Activated naive CD8-positive, alpha-beta T cell treated with anti-CD3 and anti-CD28 coated beads for 36 hours (primary cell): ENCODE measurements around the gene BAZ2B. TPM values are rescaled to one million over a fixed set of nuclear protein-coding genes. Genes with fewer than 3 reads are reported as not detected.
"Not testable (repeated sequence)": the region's sequence is repeated elsewhere in the genome, so short reads cannot be mapped to it uniquely, and the experiment has no call there.

ENCODE experiments used
- DNase-seq: peaks from one replicate; pipeline ENCODE4 v3.0.0; 2021
- H3K27ac Mint-ChIP-seq: one replicate; pipeline ENCODE4 v1.8.0; 2022; ENCODE audit warnings: mild to moderate bottlenecking, moderate library complexity, mixed read lengths
- H3K27me3 Mint-ChIP-seq: one replicate; pipeline ENCODE4 v1.8.0; 2022; ENCODE audit warnings: mild to moderate bottlenecking, mixed read lengths
- H3K36me3 Mint-ChIP-seq: one replicate; pipeline ENCODE4 v1.8.0; 2021; ENCODE audit warnings: mild to moderate bottlenecking, mixed read lengths
- H3K4me1 Mint-ChIP-seq: one replicate; pipeline ENCODE4 v1.8.0; 2021; ENCODE audit warnings: mixed read lengths
- H3K4me3 Mint-ChIP-seq: one replicate; pipeline ENCODE4 v1.8.0; 2022; ENCODE audit warnings: mild to moderate bottlenecking, moderate library complexity, mixed read lengths
- H3K9me3 Mint-ChIP-seq: one replicate; pipeline ENCODE4 v1.8.0; 2022; ENCODE audit warnings: mixed read lengths
- total RNA-seq, 2 experiments: library from RNA; stranded (reverse); gene quantifications; one replicate each; pipeline ENCODE4 v1.2.3, GENCODE V29; 2021

BAZ2B gene
- total RNA-seq, 2 experiments from 2014 or later, result 8.3 TPM

- H3K9me3 Mint-ChIP-seq, result no peaks in the 10 kb centered on the region
- peaks cover 9% of the 10 kb centered on the region for H3K36me3 Mint-ChIP-seq
- DNase-seq, result no peak
- no peaks in the 10 kb centered on the region for H3K27me3 Mint-ChIP-seq
- H3K4me3 Mint-ChIP-seq, result no peak overlapping the region
- no peaks in the 10 kb centered on the region for H3K4me1 Mint-ChIP-seq
- no peak overlapping the region for H3K27ac Mint-ChIP-seq
These were observed 177.5 kb downstream of the BAZ2B start for GRCh38 chr2:159438720-159439353.

DNA sequence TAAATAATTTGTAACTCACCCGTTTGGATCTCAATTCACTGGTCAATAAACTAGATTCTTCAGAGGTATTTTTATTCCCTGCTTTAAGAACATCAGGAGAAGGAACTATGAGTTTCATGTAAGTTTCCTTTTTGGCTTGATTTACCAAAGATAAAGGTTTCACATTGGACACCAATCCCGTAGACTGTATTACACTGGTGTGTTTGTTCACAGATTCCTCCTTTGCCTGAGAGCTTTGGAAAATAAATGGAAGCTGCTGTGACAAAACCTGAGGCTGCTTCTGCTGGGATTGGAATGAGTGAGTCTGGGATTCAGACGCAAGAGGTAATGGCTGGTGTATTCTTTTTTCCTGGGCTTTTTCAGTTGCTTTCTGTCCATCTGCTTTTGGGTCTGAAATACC is 178.1 kb downstream of the BAZ2B start:
- Mint-ChIP-seq H3K36me3 (peaks cover 10% of the 10 kb centered on the region), H3K27me3 (no peaks in the 10 kb centered on the region), H3K4me1 (no peaks in the 10 kb centered on the region), H3K9me3 (no peaks in the 10 kb centered on the region), H3K27ac (no peak overlapping the region), H3K4me3 (no peak overlapping the region)
- DNase-seq, result no peak

DNA sequence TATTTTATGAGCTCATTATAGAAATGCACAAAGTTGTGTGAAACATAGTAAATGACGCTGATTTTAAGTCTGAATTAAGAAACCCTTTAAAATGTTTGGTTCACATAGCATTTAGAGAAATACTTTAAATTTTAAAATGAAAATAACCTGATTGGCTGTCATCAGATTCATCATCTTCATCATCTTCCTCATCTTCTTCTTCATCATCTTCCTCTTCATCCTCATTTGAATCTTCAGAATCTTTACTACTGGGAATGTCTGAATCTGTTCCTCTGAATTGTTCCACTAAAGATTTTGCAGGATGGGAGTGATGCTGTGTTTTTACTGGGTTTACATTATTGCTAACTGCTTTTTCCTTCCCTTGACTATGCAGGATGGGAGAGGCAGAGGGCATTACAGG is 183.7 kb downstream of the BAZ2B start:
- DNase-seq, result no peak
- H3K27me3 Mint-ChIP-seq, result no peaks in the 10 kb centered on the region
- H3K9me3 Mint-ChIP-seq, result no peaks in the 10 kb centered on the region
- H3K4me1 Mint-ChIP-seq, result peaks cover 6% of the 10 kb centered on the region
- peaks cover 7% of the 10 kb centered on the region for H3K36me3 Mint-ChIP-seq
- no peak overlapping the region for H3K4me3 Mint-ChIP-seq
- no peak overlapping the region for H3K27ac Mint-ChIP-seq

DNA sequence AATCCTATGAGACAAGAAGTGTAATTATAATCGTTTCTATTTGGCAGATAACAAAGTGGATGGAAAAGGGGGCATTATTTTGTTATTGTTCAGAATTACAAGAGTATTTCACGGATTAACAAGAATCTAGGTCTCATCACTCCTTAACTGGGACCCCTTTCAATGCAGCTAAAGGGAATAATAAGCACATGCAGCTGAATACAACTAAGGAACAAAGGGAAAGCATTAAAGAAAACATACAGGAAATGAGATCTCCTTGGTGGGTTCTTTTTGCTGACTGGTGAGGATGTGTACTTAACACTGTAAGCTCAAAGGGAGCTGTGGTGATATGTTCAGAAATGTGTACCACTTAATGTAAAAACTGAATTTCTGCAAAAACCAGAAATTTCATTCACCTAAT is 189.3 kb downstream of the BAZ2B start:
- no peak for DNase-seq
- H3K27me3 Mint-ChIP-seq, result no peaks in the 10 kb centered on the region
- peaks cover 10% of the 10 kb centered on the region for H3K4me1 Mint-ChIP-seq
- no peaks in the 10 kb centered on the region for H3K9me3 Mint-ChIP-seq
- H3K27ac Mint-ChIP-seq, result no peak overlapping the region
- H3K4me3 Mint-ChIP-seq, result no peak overlapping the region
- H3K36me3 Mint-ChIP-seq, result peaks cover 14% of the 10 kb centered on the region

DNA sequence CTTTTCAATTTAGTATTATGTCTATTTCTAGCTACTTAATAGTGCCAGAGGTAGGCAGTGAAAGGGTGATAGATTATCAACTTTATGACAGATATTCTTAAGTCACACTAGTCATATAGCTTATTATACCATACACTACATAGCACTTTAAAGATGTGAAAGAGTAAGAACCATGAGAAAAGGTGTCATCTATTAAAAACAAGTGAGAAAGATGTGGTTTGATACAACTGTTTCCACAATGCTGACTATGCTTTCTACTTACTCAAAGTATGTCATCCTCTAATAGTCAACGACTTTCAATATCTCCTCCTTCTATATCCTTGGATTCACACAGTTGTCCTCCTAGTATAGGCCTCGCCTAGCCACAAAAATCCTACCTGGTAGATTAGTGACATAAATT is 196.9 kb downstream of the BAZ2B start:
- Mint-ChIP-seq H3K9me3 (no peaks in the 10 kb centered on the region), H3K36me3 (peaks cover 16% of the 10 kb centered on the region), H3K4me1 (no peaks in the 10 kb centered on the region), H3K27ac (no peak overlapping the region), H3K27me3 (no peaks in the 10 kb centered on the region), H3K4me3 (no peak overlapping the region)
- DNase-seq, result no peak

GRCh38 chr2:159411460-159411859 is 204.9 kb downstream of the BAZ2B start:
- Mint-ChIP-seq H3K27ac (no peak overlapping the region), H3K27me3 (no peaks in the 10 kb centered on the region), H3K9me3 (no peaks in the 10 kb centered on the region), H3K4me3 (no peak overlapping the region), H3K4me1 (peaks cover 3% of the 10 kb centered on the region), H3K36me3 (peaks cover 10% of the 10 kb centered on the region)
- no peak for DNase-seq

GRCh38 chr2:159410276-159410675 is 206.1 kb downstream of the BAZ2B start:
- Mint-ChIP-seq H3K36me3 (peaks cover 11% of the 10 kb centered on the region), H3K4me3 (no peak overlapping the region), H3K27ac (no peak overlapping the region), H3K4me1 (peaks cover 3% of the 10 kb centered on the region), H3K9me3 (no peaks in the 10 kb centered on the region), H3K27me3 (no peaks in the 10 kb centered on the region)
- DNase-seq, result no peak

DNA sequence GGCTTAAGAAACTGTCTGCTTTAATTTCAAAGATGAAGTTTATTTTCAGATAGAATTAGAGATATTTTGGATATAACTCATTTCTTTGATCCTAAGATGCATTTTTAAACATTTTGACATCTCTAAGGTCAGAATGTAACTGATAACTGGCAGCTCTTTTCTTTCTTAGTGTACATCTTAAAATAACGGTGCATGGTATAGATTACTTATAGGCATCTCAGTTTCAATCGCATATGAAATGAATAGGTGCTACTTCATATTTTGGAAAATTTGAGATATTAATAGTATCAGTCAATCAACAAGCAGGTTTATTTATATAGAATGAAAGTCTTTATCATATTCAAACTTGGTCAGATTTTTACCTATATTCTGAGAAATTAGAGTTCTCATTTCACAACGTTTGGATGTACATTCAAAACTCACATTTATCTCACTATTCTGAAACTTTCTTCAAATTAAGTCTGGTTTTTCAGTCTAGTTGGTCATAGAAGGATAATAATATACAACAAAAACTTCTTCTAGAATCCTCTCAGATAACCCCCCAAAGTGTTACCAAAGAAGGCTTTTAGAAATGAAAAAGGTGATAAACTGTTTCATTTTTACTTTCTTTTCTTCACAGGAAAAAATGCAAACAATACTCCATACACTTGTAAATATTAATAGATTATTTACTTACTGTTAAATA is 207.1 kb downstream of the BAZ2B start:
- Mint-ChIP-seq H3K9me3 (no peaks in the 10 kb centered on the region), H3K4me1 (peaks cover 3% of the 10 kb centered on the region), H3K36me3 (peaks cover 13% of the 10 kb centered on the region), H3K4me3 (no peak overlapping the region), H3K27me3 (no peaks in the 10 kb centered on the region), H3K27ac (no peak overlapping the region)
- no peak for DNase-seq

- DNase-seq, result no peak
- Mint-ChIP-seq H3K27me3 (no peaks in the 10 kb centered on the region), H3K9me3 (no peaks in the 10 kb centered on the region), H3K4me1 (no peaks in the 10 kb centered on the region), H3K4me3 (no peak overlapping the region), H3K36me3 (peaks cover 3% of the 10 kb centered on the region), H3K27ac (no peak overlapping the region)
These were observed 213.6 kb downstream of the BAZ2B start for GRCh38 chr2:159402790-159403189.

GRCh38 chr2:159402160-159402559 is 214.2 kb downstream of the BAZ2B start:
- not testable (repeated sequence) for H3K4me3 Mint-ChIP-seq, H3K27ac Mint-ChIP-seq, H3K36me3 Mint-ChIP-seq

DNA sequence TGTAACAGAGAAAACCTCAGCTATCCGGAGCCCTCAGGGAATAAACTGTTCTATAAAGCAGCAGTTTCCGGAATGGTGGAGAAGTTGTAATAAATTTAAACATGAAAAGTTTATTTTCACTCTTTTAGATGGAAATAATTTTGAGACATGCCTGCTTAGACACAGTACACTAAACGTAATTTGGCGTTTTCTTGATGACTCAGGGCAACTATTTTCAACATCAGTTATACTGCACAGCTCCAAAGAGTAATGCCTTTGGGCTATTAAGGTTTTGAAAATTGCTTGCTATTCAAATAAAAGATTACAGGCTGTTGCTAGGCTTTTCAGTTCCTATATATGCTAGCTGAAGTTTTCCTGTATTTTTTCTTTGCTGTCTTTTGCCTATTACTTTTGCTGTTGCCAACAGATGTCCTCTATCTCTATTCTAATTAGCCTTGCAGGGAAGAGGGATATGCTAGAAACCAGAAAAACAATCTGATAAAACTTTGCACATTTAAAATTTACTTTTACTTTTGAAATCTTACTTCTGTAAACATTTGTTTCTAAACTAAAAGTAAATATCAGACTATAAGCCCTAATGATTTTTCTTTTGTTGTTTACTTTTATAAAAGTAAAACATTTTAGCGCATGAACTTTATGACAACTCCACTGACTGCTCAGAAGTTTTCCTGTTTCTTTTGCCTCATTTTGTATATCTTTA is 216.5 kb downstream of the BAZ2B start:
- no peaks in the 10 kb centered on the region for H3K4me1 Mint-ChIP-seq
- H3K27me3 Mint-ChIP-seq, result no peaks in the 10 kb centered on the region
- H3K27ac Mint-ChIP-seq, result no peak overlapping the region
- H3K4me3 Mint-ChIP-seq, result no peak overlapping the region
- H3K9me3 Mint-ChIP-seq, result no peaks in the 10 kb centered on the region
- no peak for DNase-seq
- no peaks in the 10 kb centered on the region for H3K36me3 Mint-ChIP-seq

More at GRCh38 chr2:159402160-159402559, 214.2 kb downstream of the BAZ2B start:
- not testable (repeated sequence) for H3K9me3 Mint-ChIP-seq, H3K4me1 Mint-ChIP-seq, DNase-seq, H3K27me3 Mint-ChIP-seq

DNA sequence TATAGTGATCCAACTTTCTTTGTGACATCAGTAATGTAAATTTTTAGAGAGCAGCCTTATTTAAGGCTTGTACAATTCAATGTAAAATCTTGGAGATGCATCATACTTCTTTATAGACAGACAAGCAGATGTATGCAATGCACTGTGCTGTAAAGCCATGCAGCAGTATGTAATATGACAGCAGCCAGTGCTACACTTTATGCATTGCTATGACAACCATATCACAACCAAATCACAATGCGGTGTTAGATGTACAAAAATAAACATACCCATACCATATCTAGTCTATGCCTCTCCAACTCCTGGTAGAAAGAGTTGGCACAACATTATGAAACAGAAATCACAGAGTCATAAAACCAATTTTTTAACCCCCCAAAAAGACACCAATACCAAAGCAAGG is 219.5 kb downstream of the BAZ2B start:
- H3K27ac Mint-ChIP-seq, result no peak overlapping the region
- H3K4me3 Mint-ChIP-seq, result no peak overlapping the region
- no peaks in the 10 kb centered on the region for H3K27me3 Mint-ChIP-seq
- H3K9me3 Mint-ChIP-seq, result no peaks in the 10 kb centered on the region
- DNase-seq, result no peak
- no peaks in the 10 kb centered on the region for H3K4me1 Mint-ChIP-seq
- no peaks in the 10 kb centered on the region for H3K36me3 Mint-ChIP-seq

DNA sequence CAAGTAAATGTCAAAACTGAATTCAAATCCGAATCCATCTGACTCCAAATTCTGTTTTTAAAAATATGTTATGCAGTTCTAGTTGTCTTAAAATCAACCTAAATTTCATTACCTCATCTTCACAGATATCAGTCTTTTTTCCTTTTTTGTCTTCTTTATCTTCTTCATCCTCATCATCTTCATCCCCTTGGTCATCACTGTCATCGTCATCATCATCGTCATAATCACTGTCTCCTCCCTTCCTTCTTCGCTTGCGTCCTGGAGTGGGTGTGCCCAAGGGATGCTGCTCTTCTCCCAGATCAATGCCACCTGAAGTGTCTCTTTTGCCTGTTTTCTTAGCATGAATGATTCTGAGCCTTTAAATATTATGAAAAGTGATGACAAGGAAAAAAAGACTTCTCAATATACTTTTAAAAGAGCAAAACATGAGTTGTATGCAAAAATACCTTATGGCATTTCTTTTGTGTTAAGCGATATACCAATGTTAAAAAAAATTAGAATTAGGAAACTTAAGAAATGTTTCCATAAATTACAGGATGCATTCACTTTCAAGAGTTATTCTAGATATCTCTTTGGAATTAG is 233.8 kb downstream of the BAZ2B start:
- Mint-ChIP-seq H3K36me3 (peaks cover 4% of the 10 kb centered on the region), H3K27ac (no peak overlapping the region), H3K4me3 (no peak overlapping the region), H3K27me3 (no peaks in the 10 kb centered on the region), H3K9me3 (no peaks in the 10 kb centered on the region), H3K4me1 (peaks cover 4% of the 10 kb centered on the region)
- DNase-seq, result no peak

DNA sequence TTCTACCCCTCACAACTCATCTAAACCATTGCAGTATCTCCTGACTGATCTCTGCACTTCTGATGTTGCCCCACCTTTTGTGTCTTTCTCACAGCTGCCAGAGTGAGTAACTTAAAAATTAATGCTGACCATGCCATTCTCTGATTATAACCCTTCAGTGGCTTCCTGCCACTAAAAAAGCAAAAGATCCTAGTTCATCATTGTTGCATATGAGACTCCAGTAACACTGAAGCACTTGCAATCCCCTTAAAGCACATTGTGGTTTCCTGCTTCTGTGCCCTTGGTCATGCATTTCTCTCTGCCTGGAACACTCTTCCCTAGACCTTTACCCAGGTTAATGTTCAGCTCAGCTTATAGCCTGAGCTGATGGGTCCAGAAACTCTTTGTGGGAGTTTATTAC is 234.8 kb downstream of the BAZ2B start:
- Mint-ChIP-seq H3K4me3 (no peak overlapping the region), H3K27me3 (no peaks in the 10 kb centered on the region), H3K36me3 (peaks cover 4% of the 10 kb centered on the region), H3K9me3 (no peaks in the 10 kb centered on the region), H3K4me1 (peaks cover 4% of the 10 kb centered on the region), H3K27ac (no peak overlapping the region)
- DNase-seq, result no peak

DNA sequence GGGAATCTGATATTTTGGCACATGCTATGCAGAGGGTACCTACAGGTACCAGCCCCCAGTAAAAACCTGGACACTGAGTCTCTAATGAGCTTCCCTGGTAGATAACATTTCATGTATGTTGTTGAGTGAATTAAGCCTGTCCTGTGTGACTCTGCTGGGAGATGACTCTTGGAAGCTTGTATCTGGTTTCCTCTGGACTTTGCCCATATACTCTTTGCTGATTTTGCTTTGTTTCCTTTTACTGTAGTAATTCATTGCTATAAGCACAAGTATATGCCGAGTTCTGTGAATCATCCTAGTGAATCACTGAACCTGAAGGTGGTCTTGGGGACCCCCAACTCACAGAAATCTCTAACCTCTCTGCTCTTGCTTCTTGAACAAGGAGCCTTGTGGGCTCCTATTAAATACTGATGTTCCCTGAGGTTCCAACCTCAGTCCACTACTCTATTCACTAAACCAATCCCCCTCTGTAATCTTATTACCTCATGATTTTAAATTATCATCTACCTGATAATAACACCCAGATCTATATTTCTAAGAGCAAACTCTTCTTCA is 235.6 kb downstream of the BAZ2B start:
- Mint-ChIP-seq H3K27me3 (no peaks in the 10 kb centered on the region), H3K4me3 (no peak overlapping the region), H3K36me3 (peaks cover 4% of the 10 kb centered on the region), H3K4me1 (peaks cover 4% of the 10 kb centered on the region), H3K9me3 (no peaks in the 10 kb centered on the region), H3K27ac (no peak overlapping the region)
- DNase-seq, result no peak
